ENCODE measurements around the gene MAPKBP1.

GRCh38 chr15:41850482-41851166, 76.3 kb downstream of the MAPKBP1 start:
- no peak for TF ChIP-seq POLR2A (IDR thresholded peaks at IDR 0.05; ENCODE audit: low read depth, low read length)
- TF ChIP-seq TAF1 (IDR thresholded peaks at IDR 0.05; ENCODE audit: borderline replicate concordance, low read depth, low read length): no peak
